Right lung (tissue), 5 donors: ENCODE results near the gene ZNF275. TPM values are rescaled to one million over a fixed set of nuclear protein-coding genes. Genes with fewer than 3 reads are reported as not detected.

Experiments used
- DNase-seq, 2 donors: peaks; one replicate each; pipeline ENCODE4 v3.0.0-alpha.2; 2013
- polyA plus RNA-seq, 5 donors: library from polyadenylated mRNA; unstranded; fragments of 120-200 nt; gene quantifications; one replicate each; pipeline versions ENCODE4 v1.2.1 to v1.2.3, GENCODE V29; 2013; ENCODE audit warnings: inconsistent platforms in 1 of 5, low replicate concordance in 1 of 5; ENCODE audit not compliant: insufficient read length in 5 of 5, insufficient read depth in 1 of 5

Gene ZNF275
- polyA plus RNA-seq, 5 donors: 14.1 to 17.3 (median 15.2) TPM

- DNase-seq: no peak
Observed at GRCh38 chrX:153351981-153352380, 18.0 kb downstream of the ZNF275 start.

GRCh38 chrX:153352858-153353257 is 18.9 kb downstream of the ZNF275 start:
- DNase-seq: no peak

GRCh38 chrX:153353416-153353815 is 19.5 kb downstream of the ZNF275 start:
- no peak for DNase-seq

GRCh38 chrX:153357877-153358276 is 23.9 kb downstream of the ZNF275 start:
- DNase-seq: no peak

GRCh38 chrX:153361781-153362397 is 27.9 kb downstream of the ZNF275 start:
- no peak for DNase-seq

- DNase-seq: no peak
Observed at GRCh38 chrX:153365670-153366069, 31.7 kb downstream of the ZNF275 start.

- DNase-seq: no peak
Observed at GRCh38 chrX:153366119-153366518, 32.2 kb downstream of the ZNF275 start.

- no peak for DNase-seq
Observed at GRCh38 chrX:153366878-153367538, 33.1 kb downstream of the ZNF275 start.

- no peak for DNase-seq
Observed at GRCh38 chrX:153370293-153371055, 36.5 kb downstream of the ZNF275 start.

- no peak for DNase-seq
Observed at GRCh38 chrX:153371256-153371655, 37.3 kb downstream of the ZNF275 start.

- DNase-seq: no peak
Observed at GRCh38 chrX:153372949-153373348, 39.0 kb downstream of the ZNF275 start.

GRCh38 chrX:153374426-153374825 is 40.5 kb downstream of the ZNF275 start:
- no peak for DNase-seq

- DNase-seq: no peak
Observed at GRCh38 chrX:153375571-153375970, 41.6 kb downstream of the ZNF275 start.

GRCh38 chrX:153377727-153378126 is 43.8 kb downstream of the ZNF275 start:
- no peak for DNase-seq

GRCh38 chrX:153378607-153379006 is 44.7 kb downstream of the ZNF275 start:
- DNase-seq: no peak

GRCh38 chrX:153379508-153379907 is 45.6 kb downstream of the ZNF275 start:
- DNase-seq: no peak

GRCh38 chrX:153379971-153380581 is 46.1 kb downstream of the ZNF275 start:
- no peak for DNase-seq

- no peak for DNase-seq
Observed at GRCh38 chrX:153380691-153381090, 46.7 kb downstream of the ZNF275 start.

GRCh38 chrX:153381684-153382532 is 48.0 kb downstream of the ZNF275 start:
- peak; percentile 82 to 87 for DNase-seq

- DNase-seq: no peak
Observed at GRCh38 chrX:153382563-153383482, 48.9 kb downstream of the ZNF275 start.
